Spinal cord (tissue), 10 donors: ENCODE measurements around the gene ZNF554. TPM values are rescaled to one million over a fixed set of nuclear protein-coding genes. Genes with fewer than 3 reads are reported as not detected.
"Not testable (repeated sequence)": the region's sequence is repeated elsewhere in the genome, so short reads cannot be mapped to it uniquely, and the experiment has no call there.

ENCODE experiments used
- DNase-seq, 6 donors: peaks; one replicate each; pipeline versions ENCODE4 v3.0.0 to v3.0.0-alpha.2; 2013 to 2015; ENCODE audit warnings: low spot score in 6 of 6, low read depth in 4 of 6
- H3K27ac ChIP-seq: one replicate; pipeline ENCODE4 v1.5.1; 2013; ENCODE audit warnings: low read depth, low read length, control low read depth
- H3K27me3 ChIP-seq: one replicate; pipeline ENCODE4 v1.6.1; 2013; ENCODE audit warnings: low read length; ENCODE audit not compliant: control insufficient read depth, insufficient read depth
- H3K36me3 ChIP-seq: one replicate; pipeline ENCODE4 v1.6.1; 2013; ENCODE audit warnings: low read length; ENCODE audit not compliant: control insufficient read depth, insufficient read depth
- H3K4me1 ChIP-seq: one replicate; pipeline ENCODE4 v1.6.1; 2013; ENCODE audit warnings: low read length; ENCODE audit not compliant: control insufficient read depth, insufficient read depth
- H3K4me3 ChIP-seq: one replicate; pipeline ENCODE4 v1.5.1; 2013; ENCODE audit warnings: low read depth, low read length, control low read depth
- H3K9me3 ChIP-seq: one replicate; pipeline ENCODE4 v1.6.1; 2013; ENCODE audit warnings: low read length; ENCODE audit not compliant: control insufficient read depth, insufficient read depth
- WGBS: methylation state at CpG from one replicate; pipeline ENCODE4 v1.1.5; 2013; ENCODE audit warnings: missing lambda C conversion rate; ENCODE audit not compliant: insufficient coverage; 5-methylcytosine and 5-hydroxymethylcytosine counted together
- polyA plus RNA-seq, 2 donors: library from polyadenylated mRNA; unstranded; fragments of 120-200 nt; gene quantifications; one replicate each; pipeline ENCODE4 v1.2.1, GENCODE V29; 2013; ENCODE audit not compliant: insufficient read length in 2 of 2
- total RNA-seq, 2 donors: library from RNA; depleted of rRNA in 1 of 2; stranded (reverse); fragments of 120-200 nt in 1 of 2; fragments of >200 nt in 1 of 2; gene quantifications; one replicate each; pipeline versions ENCODE4 v1.2.3 to v1.2.4, GENCODE V29; 2013 to 2014
- donor health status: healthy.

Gene ZNF554
- total and polyA plus RNA-seq, 4 donors, result 10.0 to 14.7 (median 11.2) TPM

GRCh38 chr19:2790557-2791271 lies 29.0 kb upstream of the ZNF554 start:
- Histone ChIP-seq H3K9me3 (no peaks in the 10 kb centered on the region), H3K27ac (no peak overlapping the region), H3K36me3 (peaks cover 75% of the 10 kb centered on the region), H3K4me1 (peaks cover 11% of the 10 kb centered on the region), H3K27me3 (no peaks in the 10 kb centered on the region), H3K4me3 (no peak overlapping the region)
- no peak for DNase-seq
- WGBS, result 94% methylated on average over 25 of the region's 32 CpGs

- H3K27ac ChIP-seq, result no peak overlapping the region
- H3K4me3 ChIP-seq, result no peak overlapping the region
- H3K36me3 ChIP-seq, result peaks cover 82% of the 10 kb centered on the region
- WGBS, result 76% methylated on average over 14 of the region's 16 CpGs
- no peaks in the 10 kb centered on the region for H3K27me3 ChIP-seq
- H3K9me3 ChIP-seq, result no peaks in the 10 kb centered on the region
- DNase-seq, result no peak
- H3K4me1 ChIP-seq, result peaks cover 3% of the 10 kb centered on the region
Measured at GRCh38 chr19:2791440-2791839, 28.2 kb upstream of the ZNF554 start.

- Histone ChIP-seq H3K36me3 (peaks cover 86% of the 10 kb centered on the region), H3K4me3 (no peak overlapping the region), H3K4me1 (no peaks in the 10 kb centered on the region), H3K27me3 (no peaks in the 10 kb centered on the region), H3K9me3 (no peaks in the 10 kb centered on the region), H3K27ac (no peak overlapping the region)
- no peak for DNase-seq
- WGBS, result 72% methylated on average over 16 of the region's 16 CpGs
Measured at GRCh38 chr19:2791876-2792275, 27.8 kb upstream of the ZNF554 start.

GRCh38 chr19:2792666-2793065 lies 27.0 kb upstream of the ZNF554 start:
- H3K27ac ChIP-seq, DNase-seq, H3K4me1 ChIP-seq, H3K4me3 ChIP-seq, H3K9me3 ChIP-seq, H3K27me3 ChIP-seq: not testable (repeated sequence)
- H3K36me3 ChIP-seq, result peaks cover 92% of the 10 kb centered on the region
- WGBS, result 96% methylated on average over 9 of the region's 10 CpGs

- Histone ChIP-seq H3K27me3 (no peaks in the 10 kb centered on the region), H3K4me1 (no peaks in the 10 kb centered on the region)
- WGBS, result 91% methylated on average over 6 of the region's 7 CpGs
Measured at GRCh38 chr19:2793126-2793525, 26.5 kb upstream of the ZNF554 start.

GRCh38 chr19:2793577-2793976 lies 26.1 kb upstream of the ZNF554 start:
- Histone ChIP-seq H3K27ac (no peak overlapping the region), H3K4me3 (no peak overlapping the region), H3K4me1 (no peaks in the 10 kb centered on the region), H3K36me3 (peaks cover 95% of the 10 kb centered on the region), H3K27me3 (no peaks in the 10 kb centered on the region), H3K9me3 (no peaks in the 10 kb centered on the region)
- 98% methylated on average over 7 of the region's 12 CpGs for WGBS
- DNase-seq, result no peak

More at GRCh38 chr19:2793126-2793525, 26.5 kb upstream of the ZNF554 start:
- H3K4me3 ChIP-seq, result no peak overlapping the region
- H3K36me3 ChIP-seq, result peaks cover 95% of the 10 kb centered on the region
- DNase-seq, result no peak
- H3K27ac ChIP-seq, result no peak overlapping the region
- H3K9me3 ChIP-seq, result no peaks in the 10 kb centered on the region

GRCh38 chr19:2795827-2796658 lies 23.6 kb upstream of the ZNF554 start:
- H3K27ac ChIP-seq, result no peak overlapping the region
- DNase-seq, result no peak
- no peaks in the 10 kb centered on the region for H3K27me3 ChIP-seq
- no peaks in the 10 kb centered on the region for H3K4me1 ChIP-seq
- 92% methylated on average over 27 of the region's 27 CpGs for WGBS
- peaks cover 96% of the 10 kb centered on the region for H3K36me3 ChIP-seq
- H3K4me3 ChIP-seq, result no peak overlapping the region
- no peaks in the 10 kb centered on the region for H3K9me3 ChIP-seq

- Histone ChIP-seq H3K4me1 (no peaks in the 10 kb centered on the region), H3K27ac (no peak overlapping the region)
- WGBS, result 90% methylated on average over 21 of the region's 23 CpGs
Measured at GRCh38 chr19:2796659-2797266, 22.9 kb upstream of the ZNF554 start.

GRCh38 chr19:2797280-2797679 lies 22.4 kb upstream of the ZNF554 start:
- DNase-seq, result no peak
- H3K4me3 ChIP-seq, result no peak overlapping the region
- 87% methylated on average over 12 of the region's 15 CpGs for WGBS
- H3K36me3 ChIP-seq, result peaks cover 98% of the 10 kb centered on the region
- H3K27ac ChIP-seq, result no peak overlapping the region
- H3K4me1 ChIP-seq, result no peaks in the 10 kb centered on the region
- no peaks in the 10 kb centered on the region for H3K27me3 ChIP-seq
- H3K9me3 ChIP-seq, result no peaks in the 10 kb centered on the region

More at GRCh38 chr19:2796659-2797266, 22.9 kb upstream of the ZNF554 start:
- Histone ChIP-seq H3K27me3 (no peaks in the 10 kb centered on the region), H3K9me3 (no peaks in the 10 kb centered on the region), H3K36me3 (peaks cover 96% of the 10 kb centered on the region), H3K4me3 (no peak overlapping the region)
- DNase-seq, result no peak
